Measurements from ENCODE around the gene RBBP9.
"Not testable (repeated sequence)": the region's sequence is repeated elsewhere in the genome, so short reads cannot be mapped to it uniquely, and the experiment has no call there.

The RBBP9 gene

DNA sequence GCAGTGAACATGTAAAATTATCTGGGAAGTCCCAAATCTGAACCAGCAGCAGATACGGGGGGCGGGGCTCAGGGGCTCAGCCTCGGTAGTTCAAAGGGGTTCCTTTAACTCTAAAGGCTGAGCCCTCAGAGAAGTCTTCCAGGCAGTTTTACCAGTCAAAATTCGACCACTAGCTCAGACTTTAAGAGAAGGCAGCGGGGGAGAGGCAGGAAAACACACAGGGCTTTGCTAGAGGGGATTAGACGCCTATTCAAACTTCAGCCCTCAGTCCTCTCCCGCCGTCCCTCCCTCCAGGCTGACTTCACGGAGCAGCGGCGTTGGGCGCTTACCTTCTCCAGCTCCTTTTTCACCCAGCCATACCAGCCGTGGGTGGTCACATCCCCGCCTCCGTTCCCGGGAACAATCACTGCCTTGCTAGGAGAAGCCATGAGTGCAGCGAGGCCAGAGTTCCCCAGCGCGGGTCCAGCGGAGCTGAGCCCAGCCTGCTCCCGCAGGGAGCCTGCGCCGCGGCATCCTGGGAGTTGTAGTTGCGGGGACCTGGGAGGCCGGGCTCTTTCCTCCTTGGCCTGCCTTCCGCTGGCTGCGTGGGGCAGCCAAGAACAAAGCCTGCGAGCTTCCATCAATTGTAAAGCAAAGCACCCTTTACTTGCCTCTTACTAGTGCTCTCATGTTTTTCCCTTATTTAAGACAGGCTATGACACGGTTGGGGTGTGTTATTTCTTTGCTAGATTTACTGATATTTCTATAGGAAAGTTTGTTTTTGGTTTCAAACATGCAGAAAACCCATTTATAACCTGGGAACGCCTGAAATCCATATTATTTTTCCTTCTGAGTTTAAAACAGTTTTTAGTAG is at the start of gene RBBP9:
TSS of gene RBBP9 (minus strand) at position 486 of the 853 bp plus-strand sequence. CDS start at position 428, 58 bp downstream.
- DNase-seq (ENCODE audit: insufficient read length, low spot score) (peak; percentile 81), FAIRE-seq (peak; percentile 41)
- TF ChIP-seq POLR2A (IDR thresholded peaks at IDR 0.05; ENCODE audit: low read depth, low read length) = peak; percentile 84

DNA sequence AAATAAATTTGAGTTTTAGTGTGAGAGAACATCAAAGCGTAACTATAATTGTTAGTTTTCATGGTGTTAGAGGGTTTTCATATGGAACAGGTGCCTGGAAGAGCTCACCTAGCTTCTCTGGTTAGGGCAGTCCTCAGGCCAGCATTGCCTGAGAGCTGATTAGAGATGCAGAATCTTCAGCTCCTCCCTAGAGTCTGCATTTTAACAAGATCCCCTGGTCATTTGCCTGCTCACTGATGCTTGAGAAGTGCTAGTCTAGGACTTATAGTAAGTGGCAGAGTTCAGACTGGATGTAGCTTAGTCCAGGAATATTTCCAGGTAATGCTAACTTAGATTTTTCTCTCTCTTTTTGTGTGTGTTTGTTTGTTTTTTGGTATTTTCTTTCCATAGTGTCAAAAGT is 48.5 kb upstream of the RBBP9 start:
- TF ChIP-seq POLR2A (IDR thresholded peaks at IDR 0.05; ENCODE audit: low read depth, low read length) = no peak
- FAIRE-seq (no peak), DNase-seq (ENCODE audit: insufficient read length, low spot score) (no peak)

DNA sequence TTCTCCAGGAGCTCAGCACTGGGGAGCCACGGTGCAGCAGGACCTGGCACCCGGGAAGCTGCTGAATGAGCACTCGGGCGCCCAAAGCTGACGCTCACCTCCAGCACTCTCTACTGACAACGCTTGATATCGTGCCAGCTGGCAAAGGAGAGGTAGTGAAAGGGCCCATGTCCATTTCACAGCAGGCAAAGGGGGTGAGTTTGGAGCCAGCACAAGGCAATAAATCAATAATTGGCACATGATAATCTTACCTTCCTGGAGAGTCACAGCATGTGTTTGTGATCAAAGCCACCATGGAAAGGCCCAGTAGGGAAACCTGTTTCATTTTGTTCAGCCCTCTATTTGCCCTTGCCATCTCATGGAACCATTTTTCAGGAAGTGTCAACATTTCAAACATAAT is 46.9 kb upstream of the RBBP9 start:
- DNase-seq (ENCODE audit: insufficient read length, low spot score) = no peak
- FAIRE-seq = no peak
- TF ChIP-seq POLR2A (IDR thresholded peaks at IDR 0.05; ENCODE audit: low read depth, low read length) = no peak

DNA sequence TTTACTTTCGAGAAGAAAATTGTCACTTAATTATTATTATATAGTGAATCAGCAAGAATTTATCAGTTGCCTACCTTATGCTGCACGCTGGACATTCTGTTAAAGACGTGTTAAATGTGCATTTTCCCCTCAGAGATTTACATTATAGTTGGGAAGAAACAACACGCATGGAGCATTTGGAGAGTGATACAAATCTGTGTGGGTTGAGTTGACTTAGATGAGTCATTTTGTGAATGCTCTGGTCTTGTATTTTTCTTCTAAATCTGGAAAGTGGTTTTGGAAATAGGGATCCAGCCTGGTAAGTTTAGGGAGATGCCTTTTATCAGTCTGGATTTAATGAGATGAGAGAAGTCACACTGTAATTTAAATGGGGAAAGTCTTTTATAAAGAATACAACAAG is 46.2 kb upstream of the RBBP9 start:
- DNase-seq (ENCODE audit: insufficient read length, low spot score) (no peak), FAIRE-seq (no peak)
- TF ChIP-seq POLR2A (IDR thresholded peaks at IDR 0.05; ENCODE audit: low read depth, low read length) = no peak

- no peak for DNase-seq (ENCODE audit: insufficient read length, low spot score)
- FAIRE-seq = no peak
- TF ChIP-seq POLR2A (IDR thresholded peaks at IDR 0.05; ENCODE audit: low read depth, low read length) = no peak
Measured at GRCh38 chr20:18541741-18542140, 44.7 kb upstream of the RBBP9 start.

GRCh38 chr20:18537651-18538050 is 40.6 kb upstream of the RBBP9 start:
- FAIRE-seq = no peak
- no peak for TF ChIP-seq POLR2A (IDR thresholded peaks at IDR 0.05; ENCODE audit: low read depth, low read length)
- DNase-seq (ENCODE audit: insufficient read length, low spot score) = no peak

DNA sequence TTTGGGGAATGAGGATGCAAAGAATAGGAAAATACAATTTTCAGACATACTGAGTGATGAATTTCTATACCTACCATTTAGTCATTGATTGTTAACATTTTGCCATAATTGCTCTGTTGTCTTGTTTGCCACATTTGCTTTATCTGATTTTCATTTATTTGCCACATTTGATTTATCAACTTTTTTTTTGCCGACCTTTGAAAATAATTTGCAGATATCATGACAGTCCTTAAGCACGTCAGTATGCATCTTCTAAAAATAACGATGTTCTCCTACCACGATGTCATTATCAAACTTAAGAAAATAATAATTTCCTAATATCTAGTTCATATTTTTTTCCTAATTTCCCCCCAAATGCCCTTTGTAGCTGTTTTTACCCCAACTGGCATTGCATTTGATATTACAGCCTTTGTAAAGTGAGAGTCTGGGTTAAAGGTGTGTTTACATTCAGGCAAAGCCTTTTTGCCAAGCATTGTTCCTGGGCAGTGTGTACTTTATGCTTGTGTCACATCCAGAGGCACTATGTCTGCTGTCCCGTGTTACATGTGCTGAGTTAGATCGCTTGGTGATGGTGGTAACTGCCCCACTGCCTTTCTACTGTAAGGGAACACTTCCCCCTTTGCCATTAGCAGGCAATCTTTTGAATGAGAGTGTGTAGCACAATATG is 37.1 kb upstream of the RBBP9 start:
- no peak for TF ChIP-seq POLR2A (IDR thresholded peaks at IDR 0.05; ENCODE audit: low read depth, low read length)
- DNase-seq (ENCODE audit: insufficient read length, low spot score) (no peak), FAIRE-seq (no peak)

GRCh38 chr20:18533491-18533890 is 36.5 kb upstream of the RBBP9 start:
- no peak for TF ChIP-seq POLR2A (IDR thresholded peaks at IDR 0.05; ENCODE audit: low read depth, low read length)
- DNase-seq (ENCODE audit: insufficient read length, low spot score) = no peak
- FAIRE-seq = no peak

DNA sequence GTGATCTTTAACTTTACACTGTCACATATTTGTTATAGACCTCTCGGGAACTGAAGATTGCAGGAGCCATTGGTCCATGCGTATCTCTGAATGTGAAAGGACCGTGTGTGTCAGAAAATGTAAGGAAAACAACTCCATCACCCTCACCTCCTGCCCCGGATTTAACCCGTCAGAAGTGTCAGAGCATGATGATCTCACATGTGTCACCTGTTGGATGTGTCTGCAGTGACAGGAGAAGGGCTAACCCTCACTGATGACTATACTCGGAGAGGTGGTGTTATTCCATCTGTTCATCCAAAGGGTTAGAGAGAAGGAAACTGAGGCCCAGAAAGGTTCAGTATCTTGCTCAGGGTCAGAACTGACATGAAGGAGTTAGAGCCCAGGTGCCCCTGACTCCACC is 35.6 kb upstream of the RBBP9 start:
- FAIRE-seq = no peak
- DNase-seq (ENCODE audit: insufficient read length, low spot score) = no peak
- no peak for TF ChIP-seq POLR2A (IDR thresholded peaks at IDR 0.05; ENCODE audit: low read depth, low read length)

DNA sequence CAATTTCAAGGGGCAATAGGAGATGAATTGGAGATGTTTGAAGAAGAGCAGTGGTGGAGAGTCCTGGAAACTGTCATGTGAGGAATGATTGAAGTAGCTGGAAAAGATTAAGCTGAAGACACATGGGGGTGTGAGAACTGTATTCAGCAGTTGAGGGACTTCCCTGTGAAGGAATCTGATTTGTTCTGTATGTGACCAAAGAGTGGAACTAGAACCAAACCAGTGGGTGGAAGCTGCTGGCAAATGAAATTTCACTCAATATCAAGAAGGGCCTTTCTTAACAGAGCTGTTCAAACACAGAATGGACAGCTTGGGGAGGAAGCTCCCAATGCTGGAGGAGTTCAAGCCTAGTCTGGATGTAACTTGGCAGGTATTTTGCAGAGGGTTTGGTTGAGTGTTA is 32.0 kb upstream of the RBBP9 start:
- no peak for TF ChIP-seq POLR2A (IDR thresholded peaks at IDR 0.05; ENCODE audit: low read depth, low read length)
- no peak for FAIRE-seq
- DNase-seq (ENCODE audit: insufficient read length, low spot score) = no peak

- FAIRE-seq (peak; percentile 58), DNase-seq (ENCODE audit: insufficient read length, low spot score) (peak; percentile 47)
Measured at GRCh38 chr20:18527836-18528235, 30.8 kb upstream of the RBBP9 start.

GRCh38 chr20:18527339-18527738 is 30.3 kb upstream of the RBBP9 start:
- TF ChIP-seq POLR2A (IDR thresholded peaks at IDR 0.05; ENCODE audit: low read depth, low read length) = no peak
- DNase-seq (ENCODE audit: insufficient read length, low spot score) (no peak), FAIRE-seq (no peak)

More at GRCh38 chr20:18527836-18528235, 30.8 kb upstream of the RBBP9 start:
- TF ChIP-seq POLR2A (IDR thresholded peaks at IDR 0.05; ENCODE audit: low read depth, low read length) = no peak

DNA sequence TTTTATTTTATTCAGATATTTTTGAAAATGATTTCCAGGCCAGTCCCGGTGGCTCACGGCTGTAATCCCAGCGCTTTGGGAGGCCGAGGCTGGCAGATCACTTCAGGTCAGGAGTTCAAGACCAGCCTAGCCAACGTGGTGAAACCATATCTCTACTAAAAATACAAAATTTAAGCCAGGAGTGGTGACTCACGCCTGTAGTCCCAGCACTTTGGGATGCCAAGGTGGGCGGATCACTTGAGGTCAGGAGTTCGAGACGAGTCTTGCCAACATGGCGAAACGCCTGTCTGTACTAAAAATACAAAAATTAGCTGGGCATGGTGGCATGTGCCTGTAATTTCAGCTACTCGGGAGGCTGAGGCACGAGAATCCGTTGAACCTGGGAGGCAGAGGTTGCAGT is 29.7 kb upstream of the RBBP9 start:
- not testable (repeated sequence) for FAIRE-seq; DNase-seq (ENCODE audit: insufficient read length, low spot score)

DNA sequence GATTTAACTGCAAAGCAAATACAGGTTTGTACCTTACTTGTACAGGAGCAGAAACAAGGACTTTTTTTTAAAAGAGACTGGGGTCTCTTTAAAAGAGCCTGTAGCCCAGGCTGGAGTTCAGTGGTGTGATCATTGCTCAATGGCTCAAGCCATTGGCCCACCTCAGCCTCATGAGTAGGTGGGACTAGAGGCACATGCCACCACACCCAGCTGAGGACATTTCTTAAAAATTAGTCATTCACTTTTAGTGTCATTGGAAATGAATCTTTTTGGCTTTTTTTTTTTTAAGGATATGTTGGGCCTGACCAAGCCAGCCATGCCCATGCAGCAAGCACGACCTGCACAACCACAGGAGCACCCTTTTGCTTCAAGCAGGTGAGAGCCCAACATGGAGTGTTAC is 27.6 kb upstream of the RBBP9 start:
- FAIRE-seq (no peak), DNase-seq (ENCODE audit: insufficient read length, low spot score) (peak; percentile 12)
- no peak for TF ChIP-seq POLR2A (IDR thresholded peaks at IDR 0.05; ENCODE audit: low read depth, low read length)

GRCh38 chr20:18523066-18523465 is 26.0 kb upstream of the RBBP9 start:
- DNase-seq (ENCODE audit: insufficient read length, low spot score) = no peak
- no peak for TF ChIP-seq POLR2A (IDR thresholded peaks at IDR 0.05; ENCODE audit: low read depth, low read length)
- FAIRE-seq = no peak

GRCh38 chr20:18522066-18522465 is 25.0 kb upstream of the RBBP9 start:
- not testable (repeated sequence) for DNase-seq (ENCODE audit: insufficient read length, low spot score); FAIRE-seq
